Central memory CD8-positive, alpha-beta T cell (primary cell): ENCODE results near the gene CYLD.

Experiments used
- ATAC-seq: fragments of 150-1000 bp; cut with Tn5 transposase; replicated peaks from 2 replicates; pipeline ENCODE4 v1.10.0; 2022; ENCODE audit warnings: mild to moderate bottlenecking, moderate FRiP score, moderate number of reproducible peaks; ENCODE audit not compliant: poor library complexity, severe bottlenecking; ENCODE audit errors: extremely low read depth
- DNase-seq, 2 donors: peaks; one replicate each; pipeline ENCODE4 v3.0.0; 2021; ENCODE audit warnings: low spot score in 2 of 2
- H3K27ac Mint-ChIP-seq: one replicate; pipeline ENCODE4 v1.8.0; 2022; ENCODE audit warnings: low read depth, mild to moderate bottlenecking, moderate library complexity, mixed read lengths
- H3K27me3 Mint-ChIP-seq: one replicate; pipeline ENCODE4 v1.8.0; 2022; ENCODE audit warnings: mixed read lengths
- H3K36me3 Mint-ChIP-seq: one replicate; pipeline ENCODE4 v1.8.0; 2022; ENCODE audit warnings: mild to moderate bottlenecking, moderate library complexity, mixed read lengths; ENCODE audit not compliant: insufficient read depth
- H3K4me1 Mint-ChIP-seq: one replicate; pipeline ENCODE4 v1.8.0; 2022; ENCODE audit warnings: mixed read lengths
- H3K4me3 Mint-ChIP-seq: one replicate; pipeline ENCODE4 v1.8.0; 2022; ENCODE audit warnings: mild to moderate bottlenecking, moderate library complexity, mixed read lengths
- H3K9me3 Mint-ChIP-seq: one replicate; pipeline ENCODE4 v1.8.0; 2022; ENCODE audit warnings: mixed read lengths

Gene CYLD

DNA sequence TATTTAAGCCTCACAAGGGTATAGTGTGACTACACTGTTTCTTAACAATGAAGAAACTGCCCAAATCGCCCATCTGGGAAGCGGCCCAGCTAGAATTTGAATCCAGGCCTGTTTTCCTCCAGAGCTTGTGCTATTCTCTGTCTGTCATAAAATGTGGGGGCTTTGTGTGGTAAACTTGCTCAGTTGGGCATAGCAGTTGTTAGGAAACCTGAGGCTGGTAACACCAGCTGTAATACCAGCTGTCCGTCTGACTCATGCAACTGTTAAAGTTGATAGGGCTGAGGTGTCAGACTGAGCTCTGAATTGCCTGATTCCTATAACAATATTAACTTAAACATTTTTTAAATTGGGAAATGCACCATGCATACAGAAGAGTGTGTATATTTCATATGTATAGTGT, 39.2 kb upstream of the CYLD start:
- H3K9me3 Mint-ChIP-seq: peaks cover 6% of the 10 kb centered on the region
- no peaks in the 10 kb centered on the region for H3K27me3 Mint-ChIP-seq
- DNase-seq (no peak), ATAC-seq (peak; percentile 47)
- no peak overlapping the region for H3K27ac Mint-ChIP-seq
- H3K36me3 Mint-ChIP-seq: peaks cover 7% of the 10 kb centered on the region
- H3K4me3 Mint-ChIP-seq: no peak overlapping the region
- peaks cover 30% of the 10 kb centered on the region for H3K4me1 Mint-ChIP-seq

DNA sequence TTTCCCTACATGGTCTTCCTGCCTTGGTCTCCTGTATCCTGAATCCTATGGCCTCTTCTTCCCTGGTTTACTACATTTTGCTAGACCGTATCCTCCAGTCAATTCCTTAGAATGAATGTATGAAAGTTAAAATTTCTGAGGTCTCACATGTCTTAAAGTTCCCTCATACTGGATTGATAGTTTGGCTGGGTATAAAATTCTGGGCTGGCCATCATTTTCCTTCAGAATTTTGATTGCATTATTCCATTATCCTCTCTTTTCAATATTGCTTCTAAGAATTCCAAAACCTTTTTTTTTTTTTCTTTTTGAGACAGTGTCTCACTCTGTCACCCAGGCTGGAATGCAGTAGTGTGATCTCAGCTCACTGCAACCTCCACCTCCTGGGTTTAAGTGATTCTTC, 37.6 kb upstream of the CYLD start:
- H3K4me1 Mint-ChIP-seq: peaks cover 23% of the 10 kb centered on the region
- H3K4me3 Mint-ChIP-seq: no peak overlapping the region
- DNase-seq: no peak
- no peak for ATAC-seq
- no peak overlapping the region for H3K27ac Mint-ChIP-seq
- peaks cover 5% of the 10 kb centered on the region for H3K36me3 Mint-ChIP-seq
- peaks cover 6% of the 10 kb centered on the region for H3K9me3 Mint-ChIP-seq
- H3K27me3 Mint-ChIP-seq: no peaks in the 10 kb centered on the region

DNA sequence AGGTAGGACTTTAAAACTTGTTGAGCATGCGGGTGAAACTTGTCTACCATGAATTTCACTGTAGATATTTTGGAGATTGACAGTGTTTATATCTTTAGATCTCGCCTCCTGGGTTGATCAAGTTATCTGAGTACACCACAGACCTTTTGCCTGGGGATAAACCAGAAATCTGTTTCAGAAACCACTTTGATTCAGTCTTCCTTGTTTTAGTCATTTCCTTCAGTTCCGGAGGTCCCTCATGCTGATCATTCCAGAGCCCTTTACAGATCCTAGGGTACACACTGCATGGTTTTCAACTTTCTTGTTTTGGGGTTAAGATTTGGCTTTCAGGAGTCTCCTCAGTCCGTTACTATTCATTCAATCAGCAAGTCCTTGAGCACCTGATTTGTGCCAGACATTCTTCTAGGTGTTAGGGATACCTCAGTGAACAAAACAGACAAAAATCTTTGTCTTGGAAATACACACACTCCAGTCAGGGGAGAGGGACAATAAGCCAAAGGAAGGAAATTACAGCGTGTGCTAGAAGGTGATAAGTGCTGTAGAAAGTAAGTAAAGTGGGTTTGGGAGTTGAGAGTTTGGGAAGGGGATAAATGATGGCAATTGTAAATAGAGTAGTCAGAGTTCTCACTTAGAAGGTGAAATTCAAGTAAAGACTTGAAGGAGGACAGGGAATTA, 36.3 kb upstream of the CYLD start:
- Mint-ChIP-seq H3K27ac (peak overlapping the region; percentile 64), H3K36me3 (peaks cover 5% of the 10 kb centered on the region), H3K27me3 (no peaks in the 10 kb centered on the region), H3K4me1 (peaks cover 16% of the 10 kb centered on the region), H3K9me3 (peaks cover 6% of the 10 kb centered on the region), H3K4me3 (no peak overlapping the region)
- no peak for DNase-seq
- no peak for ATAC-seq

DNA sequence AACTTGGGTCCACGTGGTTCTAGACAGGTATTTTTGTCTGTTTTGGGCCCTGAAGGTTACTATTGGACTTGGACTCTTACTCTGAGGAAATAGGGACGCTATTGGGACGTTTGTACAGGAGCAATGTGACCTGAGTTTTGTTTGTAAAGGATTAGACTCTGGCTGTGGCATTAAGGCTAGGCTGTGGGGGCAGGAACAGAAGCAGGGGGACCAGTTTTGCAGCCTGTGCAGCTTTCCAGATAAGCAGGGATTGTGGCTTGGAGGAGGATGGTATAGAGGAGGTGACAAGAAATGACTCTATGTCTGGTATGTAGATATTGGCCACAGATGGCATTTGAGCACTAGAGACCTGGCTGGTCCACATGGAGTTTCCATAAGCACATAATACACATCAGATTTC, 35.6 kb upstream of the CYLD start:
- DNase-seq: no peak
- Mint-ChIP-seq H3K9me3 (peaks cover 6% of the 10 kb centered on the region), H3K27me3 (no peaks in the 10 kb centered on the region), H3K4me3 (no peak overlapping the region), H3K36me3 (peaks cover 2% of the 10 kb centered on the region), H3K27ac (no peak overlapping the region), H3K4me1 (peaks cover 16% of the 10 kb centered on the region)
- ATAC-seq: no peak

DNA sequence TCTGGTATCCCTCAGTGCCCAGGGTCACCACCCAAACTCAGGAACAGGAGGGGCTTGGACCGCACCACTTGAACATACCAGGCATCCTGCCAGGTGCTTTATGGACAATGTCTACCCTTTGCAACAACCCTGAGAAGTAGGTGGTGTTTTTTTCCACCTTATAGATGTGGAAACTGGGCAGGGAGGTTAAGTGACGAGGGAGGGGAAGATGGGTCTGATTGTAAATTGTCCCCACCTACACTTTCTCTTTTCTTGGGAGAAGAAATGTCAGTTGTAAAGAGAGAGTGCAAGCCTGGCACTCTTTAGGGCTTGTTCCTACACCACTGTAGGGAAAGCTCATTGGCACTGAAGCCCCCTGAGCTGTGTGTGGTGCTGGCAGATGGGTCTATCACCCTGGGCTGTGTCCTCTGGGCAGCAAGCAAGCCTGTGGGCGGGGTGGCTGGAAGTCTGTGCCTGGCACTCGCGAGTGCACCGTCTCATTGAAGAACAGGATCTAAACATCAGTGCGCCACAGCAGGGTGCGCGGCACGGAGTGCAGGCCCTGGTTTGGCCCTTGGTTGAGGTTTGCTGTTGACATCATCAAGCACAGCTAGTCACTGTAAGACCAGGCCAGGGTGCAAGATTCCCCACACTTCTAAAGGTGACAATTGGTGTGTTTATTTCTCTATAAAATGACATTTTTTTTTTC, 33.4 kb upstream of the CYLD start:
- Mint-ChIP-seq H3K4me1 (peaks cover 16% of the 10 kb centered on the region), H3K27me3 (no peaks in the 10 kb centered on the region), H3K4me3 (no peak overlapping the region), H3K27ac (peak overlapping the region; percentile 27), H3K9me3 (peaks cover 6% of the 10 kb centered on the region), H3K36me3 (peaks cover 7% of the 10 kb centered on the region)
- DNase-seq (no peak), ATAC-seq (peak; percentile 28)

DNA sequence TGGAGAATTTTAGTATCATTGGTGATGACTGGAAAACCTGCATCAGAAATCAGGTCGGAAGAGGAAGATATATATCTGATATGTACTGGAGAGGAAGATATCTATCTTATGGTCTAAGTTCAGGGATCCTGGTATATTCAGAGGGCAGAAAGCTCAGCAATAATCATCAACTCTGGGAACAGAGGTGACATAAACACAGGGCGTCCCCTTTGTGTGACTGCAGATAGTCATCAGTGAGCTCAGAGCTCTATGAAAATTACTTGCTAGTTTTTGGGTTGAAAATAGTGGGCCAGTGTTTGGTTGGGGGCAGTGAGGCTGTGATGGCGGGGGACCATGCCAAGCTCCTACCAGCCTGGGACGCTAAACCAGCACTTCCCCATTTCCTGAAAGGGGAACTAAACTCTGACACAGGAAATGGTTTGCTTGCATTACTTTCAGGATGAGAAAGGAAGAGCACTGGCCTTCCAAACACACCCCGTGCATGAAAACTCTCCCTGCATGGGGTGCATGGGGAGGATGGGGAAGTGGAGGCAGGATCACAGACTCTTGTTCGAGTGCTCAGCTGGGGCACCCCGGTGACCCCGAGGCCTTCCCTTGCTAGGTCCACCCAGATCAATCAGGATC, 32.7 kb upstream of the CYLD start:
- Mint-ChIP-seq H3K27me3 (no peaks in the 10 kb centered on the region), H3K27ac (peak overlapping the region; percentile 27), H3K4me3 (no peak overlapping the region), H3K4me1 (peaks cover 16% of the 10 kb centered on the region), H3K36me3 (peaks cover 7% of the 10 kb centered on the region), H3K9me3 (peaks cover 6% of the 10 kb centered on the region)
- DNase-seq (no peak), ATAC-seq (no peak)

DNA sequence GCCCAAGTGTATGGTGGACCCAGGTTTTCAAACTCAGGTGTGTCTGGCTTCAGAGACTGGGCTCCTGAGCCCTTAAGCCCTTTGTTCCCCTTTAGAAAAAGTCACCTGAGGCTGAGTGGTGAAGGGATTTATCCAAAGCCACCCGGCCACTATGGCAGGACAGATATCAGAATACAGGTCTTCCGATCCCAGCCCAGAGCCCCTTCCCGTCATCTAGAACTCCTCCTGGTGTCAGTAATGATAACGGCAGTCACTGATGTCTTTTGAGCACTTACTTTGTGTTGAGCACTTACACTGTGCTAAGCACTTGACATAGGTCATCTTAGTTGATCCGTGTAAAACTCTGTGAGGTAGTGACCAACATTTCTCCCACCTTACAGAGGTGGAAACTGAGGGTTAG, 31.9 kb upstream of the CYLD start:
- DNase-seq (no peak), ATAC-seq (no peak)
- H3K27me3 Mint-ChIP-seq: no peaks in the 10 kb centered on the region
- H3K36me3 Mint-ChIP-seq: peaks cover 7% of the 10 kb centered on the region
- peaks cover 16% of the 10 kb centered on the region for H3K4me1 Mint-ChIP-seq
- H3K9me3 Mint-ChIP-seq: peaks cover 2% of the 10 kb centered on the region
- no peak overlapping the region for H3K27ac Mint-ChIP-seq
- no peak overlapping the region for H3K4me3 Mint-ChIP-seq

DNA sequence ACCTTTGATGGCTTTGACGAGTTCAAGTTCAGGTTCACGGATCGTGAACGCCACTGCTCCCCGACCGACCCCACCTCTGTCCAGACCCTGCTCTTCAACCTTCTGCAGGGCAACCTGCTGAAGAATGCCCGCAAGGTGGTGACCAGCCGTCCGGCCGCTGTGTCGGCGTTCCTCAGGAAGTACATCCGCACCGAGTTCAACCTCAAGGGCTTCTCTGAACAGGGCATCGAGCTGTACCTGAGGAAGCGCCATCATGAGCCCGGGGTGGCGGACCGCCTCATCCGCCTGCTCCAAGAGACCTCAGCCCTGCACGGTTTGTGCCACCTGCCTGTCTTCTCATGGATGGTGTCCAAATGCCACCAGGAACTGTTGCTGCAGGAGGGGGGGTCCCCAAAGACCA, 30.8 kb upstream of the CYLD start:
- no peak overlapping the region for H3K4me3 Mint-ChIP-seq

DNA sequence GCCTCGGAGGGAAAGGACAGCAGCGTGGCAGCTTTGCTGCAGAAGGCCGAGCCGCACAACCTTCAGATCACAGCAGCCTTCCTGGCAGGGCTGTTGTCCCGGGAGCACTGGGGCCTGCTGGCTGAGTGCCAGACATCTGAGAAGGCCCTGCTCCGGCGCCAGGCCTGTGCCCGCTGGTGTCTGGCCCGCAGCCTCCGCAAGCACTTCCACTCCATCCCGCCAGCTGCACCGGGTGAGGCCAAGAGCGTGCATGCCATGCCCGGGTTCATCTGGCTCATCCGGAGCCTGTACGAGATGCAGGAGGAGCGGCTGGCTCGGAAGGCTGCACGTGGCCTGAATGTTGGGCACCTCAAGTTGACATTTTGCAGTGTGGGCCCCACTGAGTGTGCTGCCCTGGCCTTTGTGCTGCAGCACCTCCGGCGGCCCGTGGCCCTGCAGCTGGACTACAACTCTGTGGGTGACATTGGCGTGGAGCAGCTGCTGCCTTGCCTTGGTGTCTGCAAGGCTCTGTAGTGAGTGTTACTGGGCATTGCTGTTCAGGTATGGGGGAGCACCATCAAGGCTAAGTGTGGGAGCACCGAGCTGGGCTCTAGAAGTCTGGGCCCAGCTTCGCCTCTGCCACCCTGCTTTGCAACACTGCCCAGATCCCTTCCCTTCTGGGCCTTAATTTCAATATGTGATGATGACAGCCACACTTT, 29.9 kb upstream of the CYLD start:
- Mint-ChIP-seq H3K27me3 (no peaks in the 10 kb centered on the region), H3K27ac (no peak overlapping the region), H3K9me3 (no peaks in the 10 kb centered on the region), H3K4me1 (peaks cover 14% of the 10 kb centered on the region), H3K36me3 (peaks cover 10% of the 10 kb centered on the region), H3K4me3 (no peak overlapping the region)
- DNase-seq (no peak), ATAC-seq (no peak)

More for the DNA sequence above, 30.8 kb upstream of the CYLD start:
- no peak for ATAC-seq
- Mint-ChIP-seq H3K36me3 (peaks cover 10% of the 10 kb centered on the region), H3K27ac (no peak overlapping the region), H3K27me3 (no peaks in the 10 kb centered on the region), H3K9me3 (no peaks in the 10 kb centered on the region), H3K4me1 (peaks cover 16% of the 10 kb centered on the region)
- DNase-seq: no peak

DNA sequence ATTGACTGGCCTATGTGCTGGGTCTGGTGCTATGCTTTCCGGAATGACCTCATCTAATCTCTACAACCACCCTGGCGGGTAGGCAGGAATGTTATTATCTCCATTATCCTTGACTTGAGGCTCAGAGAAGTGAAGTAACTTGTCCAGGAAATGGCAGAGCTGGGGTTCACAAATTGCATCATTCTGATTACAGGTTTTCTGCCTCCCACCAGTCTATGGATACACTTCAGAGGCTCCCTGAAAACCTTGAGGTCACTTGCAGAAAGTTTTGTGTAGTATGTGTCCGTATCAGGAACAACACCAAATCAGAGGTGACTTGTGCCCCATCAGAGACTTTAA, 29.4 kb upstream of the CYLD start:
- no peak for ATAC-seq
- H3K27ac Mint-ChIP-seq: no peak overlapping the region
- no peaks in the 10 kb centered on the region for H3K27me3 Mint-ChIP-seq
- H3K4me1 Mint-ChIP-seq: peaks cover 14% of the 10 kb centered on the region
- DNase-seq: no peak
- H3K36me3 Mint-ChIP-seq: peaks cover 8% of the 10 kb centered on the region
- H3K9me3 Mint-ChIP-seq: no peaks in the 10 kb centered on the region
- H3K4me3 Mint-ChIP-seq: no peak overlapping the region

DNA sequence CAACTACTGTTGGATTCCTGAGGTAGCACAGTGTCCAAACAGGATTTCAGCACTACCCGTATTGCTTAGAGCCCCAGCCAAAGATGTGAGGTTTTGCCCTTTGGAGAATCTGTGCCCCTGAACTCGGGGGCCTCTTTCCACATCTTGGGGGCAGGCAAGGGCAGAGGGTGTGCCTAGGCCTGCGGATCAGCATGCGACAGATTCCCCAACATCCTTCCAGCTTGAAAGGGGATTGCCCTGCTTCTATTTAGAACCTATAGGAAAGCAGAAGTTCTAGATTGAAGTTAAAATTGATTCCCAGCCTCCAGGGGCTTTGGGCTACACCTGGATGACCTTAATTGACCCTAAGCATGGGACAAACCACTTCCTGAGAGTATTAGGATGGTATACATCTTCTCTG, 28.9 kb upstream of the CYLD start:
- Mint-ChIP-seq H3K9me3 (no peaks in the 10 kb centered on the region), H3K4me3 (no peak overlapping the region), H3K36me3 (peaks cover 8% of the 10 kb centered on the region), H3K27ac (no peak overlapping the region), H3K27me3 (no peaks in the 10 kb centered on the region), H3K4me1 (peaks cover 15% of the 10 kb centered on the region)
- ATAC-seq (no peak), DNase-seq (no peak)

DNA sequence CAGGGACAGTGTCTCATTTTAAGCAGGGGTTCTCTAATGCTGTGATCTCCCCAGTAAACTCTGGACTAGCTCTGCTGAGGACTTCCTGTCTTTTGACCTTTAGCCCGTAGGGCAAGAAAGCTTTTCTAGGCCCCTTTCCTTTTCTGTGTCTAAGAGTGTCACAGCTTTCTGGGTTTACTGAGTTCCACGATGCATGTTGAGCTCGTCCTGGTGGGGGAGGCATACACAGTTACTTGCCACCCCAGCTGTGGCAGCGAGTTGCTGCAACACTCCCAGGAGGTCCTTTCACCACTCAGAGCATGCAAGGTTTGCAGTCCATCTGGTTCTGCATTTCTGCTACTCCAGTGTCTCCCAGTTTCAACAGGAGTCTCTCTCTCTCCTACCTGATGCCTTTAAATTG, 24.8 kb upstream of the CYLD start:
- H3K9me3 Mint-ChIP-seq: no peaks in the 10 kb centered on the region
- DNase-seq: no peak
- peaks cover 11% of the 10 kb centered on the region for H3K36me3 Mint-ChIP-seq
- no peaks in the 10 kb centered on the region for H3K27me3 Mint-ChIP-seq
- H3K27ac Mint-ChIP-seq: peak overlapping the region; percentile 13
- ATAC-seq: no peak
- no peak overlapping the region for H3K4me3 Mint-ChIP-seq
- peaks cover 22% of the 10 kb centered on the region for H3K4me1 Mint-ChIP-seq

DNA sequence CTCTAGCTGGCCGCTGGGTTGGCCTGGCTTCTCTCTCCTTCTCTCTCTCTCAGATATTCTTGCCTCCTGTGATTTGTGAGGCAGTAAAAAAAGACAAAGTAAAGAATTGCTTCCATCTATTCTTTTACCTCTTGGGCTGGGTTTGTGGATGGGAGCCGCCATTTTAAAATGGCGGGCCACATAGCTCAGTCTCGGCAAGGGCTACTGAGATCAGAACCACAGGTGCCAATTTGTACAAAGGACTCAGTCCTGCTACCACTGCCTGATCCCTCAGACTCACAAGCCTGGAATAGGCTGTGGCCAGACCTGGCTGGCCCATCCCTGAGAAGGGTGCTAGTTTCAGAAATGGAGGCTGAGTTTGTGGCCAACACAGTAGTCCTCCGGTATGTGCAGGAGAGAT, 24.4 kb upstream of the CYLD start:
- Mint-ChIP-seq H3K27ac (peak overlapping the region; percentile 13), H3K4me3 (no peak overlapping the region), H3K27me3 (no peaks in the 10 kb centered on the region), H3K4me1 (peaks cover 26% of the 10 kb centered on the region), H3K36me3 (peaks cover 9% of the 10 kb centered on the region), H3K9me3 (no peaks in the 10 kb centered on the region)
- no peak for ATAC-seq
- no peak for DNase-seq
